Body of pancreas (tissue), 4 donors: Measurements from ENCODE around the gene AP2A2. TPM values are rescaled to one million over a fixed set of nuclear protein-coding genes. Genes with fewer than 3 reads are reported as not detected.

Experiments
- ATAC-seq: fragments of 150-250 bp; one replicate; pipeline ENCODE4 v1.9.1; 2016
- DNase-seq, 4 donors: peaks; one replicate each; pipeline ENCODE4 v3.0.0-alpha.2; 2019
- H3K27ac ChIP-seq, 4 donors: fragments of 200-600 bp; sonication (generic); 1 replicate in 3 of 4; 2 replicates in 1 of 4; pipeline versions ENCODE4 v1.5.1 to v1.6.1; 2016 to 2019; ENCODE audit warnings: mild to moderate bottlenecking in 1 of 4, mixed read lengths in 1 of 4, moderate library complexity in 1 of 4
- H3K27me3 ChIP-seq, 2 donors: fragments of 200-600 bp; sonication (generic); one replicate each; pipeline ENCODE4 v1.6.0; 2016; ENCODE audit warnings: mild to moderate bottlenecking in 1 of 2
- H3K36me3 ChIP-seq, 2 donors: fragments of 200-600 bp; sonication (generic); replicated peaks in 1 of 2; 2 replicates each; pipeline ENCODE4 v1.5.1; 2016; ENCODE audit warnings: low read depth in 2 of 2; ENCODE audit not compliant: insufficient read depth in 1 of 2
- H3K4me1 ChIP-seq: fragments of 200-600 bp; sonication (generic); one replicate; pipeline ENCODE4 v1.6.0; 2016
- H3K4me3 ChIP-seq, 2 donors: fragments of 200-600 bp; sonication (generic); 1 replicate in 1 of 2; 2 replicates in 1 of 2; pipeline ENCODE4 v1.5.1; 2016 to 2019
- H3K9me3 ChIP-seq, 3 donors: fragments of 200-600 bp; sonication (generic); 1 replicate in 2 of 3; 2 replicates in 1 of 3; pipeline ENCODE4 v1.5.1; 2016
- CTCF ChIP-seq, 7 experiments: fragments of 450-650 bp in 4 of 7; fragments of 200-600 bp in 3 of 7; sonication (generic) in 3 of 7; IDR thresholded peaks; one replicate each; pipeline ENCODE4 v1.5.1; 2016 to 2019; ENCODE audit warnings: antibody characterized with exemption in 7 of 7
- POLR2A ChIP-seq, 3 donors: fragments of 450-650 bp; IDR thresholded peaks; one replicate each; pipeline ENCODE4 v1.6.1; 2016; ENCODE audit warnings: antibody characterized with exemption in 3 of 3, mild to moderate bottlenecking in 2 of 3
- WGBS, 2 donors: methylation state at CpG; one replicate each; pipeline ENCODE4 v1.1.5; 2017; 5-methylcytosine and 5-hydroxymethylcytosine counted together
- intact Hi-C: fragments of 100-400 bp; cut with DNase I; formaldehyde crosslinking; loops from one replicate; pipeline ENCODE4 v1.15.1; 2023
- total RNA-seq, 2 donors: library from RNA; depleted of rRNA; stranded (reverse); fragments of >200 nt; gene quantifications; one replicate each; pipeline ENCODE4 v1.1.0, GENCODE V29; 2016

Gene AP2A2
- total RNA-seq, 2 donors from 2014 or later: 40.7 to 77.8 TPM

- intact Hi-C loops: no loop called here
- no peak overlapping the region for H3K4me3 ChIP-seq
- H3K36me3 ChIP-seq: no peaks in the 10 kb centered on the region
- no peaks in the 10 kb centered on the region for H3K27me3 ChIP-seq
- TF ChIP-seq CTCF (IDR thresholded peaks at IDR 0.05): no peak
- TF ChIP-seq POLR2A (IDR thresholded peaks at IDR 0.05): no peak
- H3K4me1 ChIP-seq: peaks cover 42% of the 10 kb centered on the region
- no peaks in the 10 kb centered on the region for H3K9me3 ChIP-seq
- 53 to 59% methylated on average over 3 of the region's 3 CpGs for WGBS, 2 donors
- H3K27ac ChIP-seq: peak overlapping the region in 1 of 4 donors; percentile 37
- ATAC-seq (no peak), DNase-seq (no peak)
Observed at GRCh38 chr11:931385-931784, 5.7 kb downstream of the AP2A2 start.

GRCh38 chr11:932435-932834, 6.8 kb downstream of the AP2A2 start:
- Histone ChIP-seq H3K4me3 (no peak overlapping the region), H3K27ac (peak overlapping the region in 1 of 4 donors; percentile 67), H3K4me1 (peaks cover 36% of the 10 kb centered on the region), H3K36me3 (no peaks in the 10 kb centered on the region), H3K9me3 (no peaks in the 10 kb centered on the region), H3K27me3 (no peaks in the 10 kb centered on the region)
- TF ChIP-seq POLR2A (IDR thresholded peaks at IDR 0.05) (no peak), CTCF (IDR thresholded peaks at IDR 0.05) (no peak)
- no peak for ATAC-seq
- intact Hi-C loops: no loop called here
- WGBS, 2 donors: 64 to 84% methylated on average over 4 of the region's 4 CpGs
- DNase-seq: peak in 1 of 4 donors; percentile 40

GRCh38 chr11:933142-933851, 7.6 kb downstream of the AP2A2 start:
- intact Hi-C loops: no loop called here
- DNase-seq (no peak), ATAC-seq (no peak)
- Histone ChIP-seq H3K27me3 (no peaks in the 10 kb centered on the region), H3K4me3 (no peak overlapping the region), H3K4me1 (peaks cover 35% of the 10 kb centered on the region), H3K9me3 (no peaks in the 10 kb centered on the region), H3K27ac (peak overlapping the region in 2 of 4 donors; percentile 15 to 67), H3K36me3 (no peaks in the 10 kb centered on the region)
- WGBS, 2 donors: 61 to 63% methylated on average over 14 of the region's 14 CpGs
- TF ChIP-seq POLR2A (IDR thresholded peaks at IDR 0.05): no peak
- no peak for TF ChIP-seq CTCF (IDR thresholded peaks at IDR 0.05)

- intact Hi-C loops: no loop called here
- TF ChIP-seq POLR2A (IDR thresholded peaks at IDR 0.05) (no peak), CTCF (IDR thresholded peaks at IDR 0.05) (no peak)
- 80 to 86% methylated on average over 6 to 7 of the region's 7 CpGs for WGBS, 2 donors
- DNase-seq (no peak), ATAC-seq (no peak)
- peak overlapping the region in 2 of 4 donors; percentile 15 to 67 for H3K27ac ChIP-seq
- H3K9me3 ChIP-seq: no peaks in the 10 kb centered on the region
- no peaks in the 10 kb centered on the region for H3K27me3 ChIP-seq
- H3K4me1 ChIP-seq: peaks cover 28% of the 10 kb centered on the region
- no peak overlapping the region for H3K4me3 ChIP-seq
- H3K36me3 ChIP-seq: no peaks in the 10 kb centered on the region
Observed at GRCh38 chr11:933936-934335, 8.3 kb downstream of the AP2A2 start.

- DNase-seq (no peak), ATAC-seq (no peak)
- Histone ChIP-seq H3K27ac (no peak overlapping the region), H3K9me3 (no peaks in the 10 kb centered on the region), H3K36me3 (no peaks in the 10 kb centered on the region), H3K4me1 (peaks cover 28% of the 10 kb centered on the region), H3K27me3 (no peaks in the 10 kb centered on the region), H3K4me3 (no peak overlapping the region)
- WGBS, 2 donors: 83 to 85% methylated on average over 6 of the region's 6 CpGs
- intact Hi-C loops: no loop called here
- no peak for TF ChIP-seq POLR2A (IDR thresholded peaks at IDR 0.05)
- no peak for TF ChIP-seq CTCF (IDR thresholded peaks at IDR 0.05)
Observed at GRCh38 chr11:934527-934926, 8.9 kb downstream of the AP2A2 start.
